IPS-18c (cell line): Measurements from ENCODE around the gene RDH5.

ENCODE experiments used
- H3K4me3 ChIP-seq: 2 replicates; pipeline ENCODE4 v1.7.0; 2013; ENCODE audit warnings: low read depth, mild to moderate bottlenecking, low read length, moderate library complexity; ENCODE audit not compliant: insufficient read depth
- H3K9me3 ChIP-seq: one replicate; pipeline ENCODE4 v1.6.1; 2013; ENCODE audit warnings: mild to moderate bottlenecking, low read length, moderate library complexity; ENCODE audit not compliant: control insufficient read depth, insufficient read depth

The RDH5 gene, protein sequence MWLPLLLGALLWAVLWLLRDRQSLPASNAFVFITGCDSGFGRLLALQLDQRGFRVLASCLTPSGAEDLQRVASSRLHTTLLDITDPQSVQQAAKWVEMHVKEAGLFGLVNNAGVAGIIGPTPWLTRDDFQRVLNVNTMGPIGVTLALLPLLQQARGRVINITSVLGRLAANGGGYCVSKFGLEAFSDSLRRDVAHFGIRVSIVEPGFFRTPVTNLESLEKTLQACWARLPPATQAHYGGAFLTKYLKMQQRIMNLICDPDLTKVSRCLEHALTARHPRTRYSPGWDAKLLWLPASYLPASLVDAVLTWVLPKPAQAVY

DNA sequence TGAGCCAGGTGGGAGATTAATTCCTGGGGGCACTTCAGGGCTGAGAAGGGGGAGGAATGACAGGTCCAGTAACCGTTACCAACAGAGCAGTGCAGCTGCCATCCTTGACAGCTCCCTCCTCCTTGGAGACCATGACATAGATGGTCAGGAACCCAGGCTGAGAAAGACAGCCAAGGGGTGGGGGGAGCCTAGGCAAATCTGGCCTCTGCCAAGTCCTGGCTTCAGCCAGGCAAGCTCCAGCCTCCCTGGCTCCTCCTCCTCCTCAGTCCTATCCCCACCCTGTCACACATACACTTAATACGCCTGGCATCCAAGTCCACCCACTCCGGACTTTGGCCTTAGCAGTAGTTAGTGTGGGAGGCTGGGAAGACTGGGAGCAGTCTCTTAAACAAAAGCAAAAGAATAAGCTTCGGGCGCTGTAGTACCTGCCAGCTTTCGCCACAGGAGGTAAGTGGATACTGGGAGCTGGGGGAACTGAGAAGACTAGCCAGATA lies at the start of gene RDH5:
Gene RDH5 (plus strand): TSS at position 323 of the 494 bp plus-strand sequence. CDS start 792 bp downstream, outside the sequence.
- H3K4me3 ChIP-seq: no peak within 1 kb of the TSS
- no peaks in the 10 kb centered on the region for H3K9me3 ChIP-seq

DNA sequence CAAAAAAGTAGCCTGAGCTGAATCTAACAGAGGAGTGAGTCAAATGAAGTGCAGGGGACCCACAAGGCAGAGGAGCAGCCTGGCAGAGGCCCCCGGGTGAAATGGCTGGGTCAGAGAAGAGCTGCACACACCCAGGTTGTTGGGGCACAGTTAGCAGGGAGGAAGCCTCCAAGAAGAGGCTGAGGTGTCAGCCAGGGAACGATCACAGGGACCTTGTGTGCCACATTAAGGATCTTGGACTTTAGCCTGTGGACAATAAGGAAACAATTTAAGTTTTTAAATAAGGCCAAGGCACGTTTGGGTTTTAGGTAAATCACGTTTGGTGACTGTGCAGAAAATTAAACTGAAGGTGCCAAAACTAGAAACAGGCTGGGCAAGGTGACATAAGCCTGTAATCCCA lies 48.4 kb upstream of the RDH5 start:
- Histone ChIP-seq H3K9me3 (no peaks in the 10 kb centered on the region), H3K4me3 (no peak overlapping the region)

DNA sequence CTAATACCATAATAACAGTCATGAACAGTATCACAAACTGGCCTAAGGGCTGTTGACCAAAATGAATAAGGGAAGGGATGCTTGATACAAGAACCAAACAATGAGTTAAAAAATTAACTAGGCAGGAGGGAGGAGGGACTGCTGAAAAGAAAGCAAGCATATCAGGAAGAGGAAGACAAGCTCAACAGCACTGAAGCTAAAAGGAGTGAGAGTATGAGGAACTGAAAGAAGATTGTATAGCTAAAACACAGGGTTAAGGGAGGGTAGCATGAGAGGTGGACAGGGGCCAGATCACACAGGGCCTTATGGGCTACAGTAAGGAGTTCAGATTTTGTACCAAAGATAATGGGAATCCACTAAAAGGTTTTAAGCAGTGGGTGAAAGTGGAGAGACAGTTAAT lies 46.6 kb upstream of the RDH5 start:
- Histone ChIP-seq H3K4me3 (no peak overlapping the region), H3K9me3 (no peaks in the 10 kb centered on the region)

DNA sequence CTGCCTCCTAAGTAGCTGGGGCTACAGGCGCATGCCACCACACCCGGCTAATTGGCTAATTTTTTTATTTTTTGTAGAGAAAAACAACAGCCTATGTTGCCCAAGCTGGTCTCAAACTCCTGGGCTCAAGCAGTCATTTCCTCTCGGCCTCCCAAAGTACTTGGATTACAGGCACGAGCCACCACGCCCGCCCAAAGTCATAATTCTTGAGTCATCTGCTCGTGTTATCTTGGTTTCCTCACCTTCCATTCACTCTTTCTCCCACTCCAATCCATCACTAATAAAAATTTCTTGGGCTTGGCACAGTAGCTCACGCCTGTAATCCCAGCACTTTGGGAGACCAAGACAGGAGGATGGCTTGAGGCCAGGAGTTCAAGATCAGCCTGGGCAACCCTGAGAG lies 44.5 kb upstream of the RDH5 start:
- Histone ChIP-seq H3K4me3 (no peak overlapping the region), H3K9me3 (no peaks in the 10 kb centered on the region)

DNA sequence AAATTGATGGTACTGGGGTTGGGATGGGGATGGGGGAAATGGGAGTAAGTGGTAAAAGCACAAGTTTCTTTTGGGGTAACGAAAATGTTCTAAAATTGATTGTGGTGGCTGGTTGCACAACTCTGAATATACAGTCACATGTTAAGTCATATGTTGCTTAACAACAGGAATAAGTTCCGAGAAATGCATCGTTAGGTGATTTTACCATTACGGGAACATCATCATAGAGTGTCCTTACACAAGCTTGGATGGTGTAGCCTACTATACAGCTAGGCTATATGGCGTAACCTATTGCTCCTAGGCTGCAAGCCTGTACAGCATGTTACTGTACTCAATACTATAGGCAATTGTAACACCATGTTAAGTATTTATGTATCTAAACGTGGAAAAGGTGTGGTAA lies 43.5 kb upstream of the RDH5 start:
- Histone ChIP-seq H3K4me3 (no peak overlapping the region), H3K9me3 (no peaks in the 10 kb centered on the region)

DNA sequence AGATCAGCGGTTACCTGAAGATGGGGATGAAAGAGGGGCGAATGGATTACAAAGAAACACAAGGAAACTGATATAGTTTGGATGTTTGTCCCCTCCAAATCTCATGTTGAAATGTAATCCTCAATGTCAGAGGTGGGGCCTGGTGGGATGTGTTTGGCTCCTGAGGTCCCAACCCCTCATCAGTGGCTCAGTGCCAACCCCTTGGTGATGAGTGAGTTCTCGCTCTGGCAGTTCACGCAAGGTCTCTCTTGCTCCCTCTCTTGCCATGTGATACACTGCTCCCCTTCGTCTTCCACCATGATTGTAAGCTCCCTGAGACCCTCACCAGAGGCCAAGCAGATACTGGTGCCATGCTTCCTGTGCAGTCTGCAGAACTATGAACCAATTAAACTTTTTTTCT lies 40.5 kb upstream of the RDH5 start:
- Histone ChIP-seq H3K4me3 (no peak overlapping the region), H3K9me3 (no peaks in the 10 kb centered on the region)

DNA sequence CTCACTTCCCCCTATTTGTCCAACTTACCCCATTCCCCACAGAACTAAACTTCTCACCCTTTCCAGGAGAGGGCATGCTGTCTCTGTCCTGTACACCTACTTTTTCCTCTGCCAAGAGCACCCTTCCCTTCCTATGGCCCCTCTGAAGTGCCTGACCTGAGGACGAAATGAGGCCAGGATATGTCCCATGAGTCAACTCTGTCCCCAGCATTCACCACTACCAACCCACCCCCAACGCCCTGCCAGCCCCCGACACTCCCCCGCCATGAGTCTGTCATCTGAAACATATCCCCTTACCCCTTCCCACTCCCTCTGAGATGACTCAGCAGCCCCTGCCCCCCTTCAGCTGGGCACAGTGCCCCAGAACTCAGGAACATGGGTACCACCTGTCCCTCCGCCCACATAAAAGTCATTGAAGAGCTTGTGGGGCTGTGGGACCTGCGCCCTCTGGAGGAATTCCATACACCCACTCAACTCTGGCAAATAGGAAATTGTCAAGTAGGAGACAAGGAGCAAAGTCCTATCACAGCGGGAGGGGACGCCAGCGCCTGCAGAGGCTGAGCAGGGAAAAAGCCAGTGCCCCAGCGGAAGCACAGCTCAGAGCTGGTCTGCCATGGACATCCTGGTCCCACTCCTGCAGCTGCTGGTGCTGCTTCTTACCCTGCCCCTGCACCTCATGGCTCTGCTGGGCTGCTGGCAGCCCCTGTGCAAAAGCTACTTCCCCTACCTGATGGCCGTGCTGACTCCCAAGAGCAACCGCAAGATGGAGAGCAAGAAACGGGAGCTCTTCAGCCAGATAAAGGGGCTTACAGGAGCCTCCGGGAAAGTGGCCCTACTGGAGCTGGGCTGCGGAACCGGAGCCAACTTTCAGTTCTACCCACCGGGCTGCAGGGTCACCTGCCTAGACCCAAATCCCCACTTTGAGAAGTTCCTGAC lies 38.8 kb upstream of the RDH5 start:
- H3K4me3 ChIP-seq: peak overlapping the region; percentile 38
- no peaks in the 10 kb centered on the region for H3K9me3 ChIP-seq

DNA sequence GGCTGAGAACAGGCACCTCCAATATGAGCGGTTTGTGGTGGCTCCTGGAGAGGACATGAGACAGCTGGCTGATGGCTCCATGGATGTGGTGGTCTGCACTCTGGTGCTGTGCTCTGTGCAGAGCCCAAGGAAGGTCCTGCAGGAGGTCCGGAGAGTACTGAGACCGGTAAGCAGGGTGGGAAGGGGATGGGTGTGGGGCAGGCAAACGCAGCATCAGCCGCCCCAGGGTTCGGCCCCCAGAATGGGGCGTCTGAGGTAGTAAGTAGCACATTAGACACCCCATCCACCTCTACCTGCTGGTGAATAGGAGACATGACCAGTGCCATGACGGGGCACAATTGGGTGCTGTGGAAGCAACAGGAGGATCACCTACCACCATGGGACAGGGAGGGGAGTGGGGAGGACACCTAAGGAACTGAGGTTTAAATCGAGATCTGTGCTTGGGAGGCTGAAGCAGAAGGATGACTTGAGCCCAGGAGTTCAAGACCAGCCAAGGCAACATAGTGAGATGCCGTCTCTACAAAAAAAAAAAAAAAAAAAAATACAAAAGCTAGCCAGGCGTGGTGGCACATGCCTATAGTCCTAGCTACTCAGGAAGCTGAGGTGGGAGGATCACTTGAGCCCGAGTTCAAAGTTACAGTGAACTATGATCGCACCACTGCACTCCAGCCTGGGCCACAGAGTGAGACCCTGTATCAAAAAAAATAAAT lies 38.0 kb upstream of the RDH5 start:
- H3K4me3 ChIP-seq: peak overlapping the region; percentile 38
- H3K9me3 ChIP-seq: no peaks in the 10 kb centered on the region

DNA sequence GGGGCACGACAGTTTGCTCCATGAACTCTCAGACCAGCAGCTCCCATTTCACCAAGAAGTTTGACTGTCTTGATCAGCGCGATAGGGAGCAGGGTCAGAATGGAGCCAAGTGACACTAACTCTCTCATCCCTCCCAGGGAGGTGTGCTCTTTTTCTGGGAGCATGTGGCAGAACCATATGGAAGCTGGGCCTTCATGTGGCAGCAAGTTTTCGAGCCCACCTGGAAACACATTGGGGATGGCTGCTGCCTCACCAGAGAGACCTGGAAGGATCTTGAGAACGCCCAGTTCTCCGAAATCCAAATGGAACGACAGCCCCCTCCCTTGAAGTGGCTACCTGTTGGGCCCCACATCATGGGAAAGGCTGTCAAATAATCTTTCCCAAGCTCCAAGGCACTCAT lies 36.5 kb upstream of the RDH5 start:
- Histone ChIP-seq H3K4me3 (no peak overlapping the region), H3K9me3 (no peaks in the 10 kb centered on the region)

DNA sequence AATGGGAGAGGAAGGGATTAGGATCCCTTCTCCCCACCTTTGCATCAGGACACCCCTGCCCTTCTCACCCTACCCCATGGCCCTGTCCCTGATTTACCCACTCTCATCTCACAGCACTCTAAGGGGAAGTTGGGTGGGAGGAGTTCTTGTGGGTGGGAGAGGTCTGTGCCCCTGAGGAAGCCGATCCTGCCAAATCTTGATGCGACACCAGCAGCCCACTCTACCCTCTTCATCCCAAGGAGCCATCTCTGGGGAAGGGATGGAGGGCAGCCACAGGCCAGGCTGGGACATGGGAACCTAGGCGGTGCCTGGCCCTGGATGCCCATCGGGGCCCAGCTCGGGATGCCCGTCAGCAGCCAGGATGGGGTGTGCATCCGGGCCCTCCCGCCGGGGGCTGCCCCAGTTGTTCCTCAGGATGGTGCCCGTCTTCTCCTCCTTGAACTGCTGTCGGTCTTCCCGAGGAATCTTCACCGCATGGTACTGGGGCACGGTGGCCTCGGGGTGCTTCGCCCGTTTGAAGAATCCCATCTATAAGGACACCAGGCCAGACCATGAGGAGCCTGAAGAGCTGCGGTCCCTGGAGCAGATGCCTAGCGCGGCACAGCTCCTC lies 35.3 kb upstream of the RDH5 start:
- no peaks in the 10 kb centered on the region for H3K9me3 ChIP-seq

DNA sequence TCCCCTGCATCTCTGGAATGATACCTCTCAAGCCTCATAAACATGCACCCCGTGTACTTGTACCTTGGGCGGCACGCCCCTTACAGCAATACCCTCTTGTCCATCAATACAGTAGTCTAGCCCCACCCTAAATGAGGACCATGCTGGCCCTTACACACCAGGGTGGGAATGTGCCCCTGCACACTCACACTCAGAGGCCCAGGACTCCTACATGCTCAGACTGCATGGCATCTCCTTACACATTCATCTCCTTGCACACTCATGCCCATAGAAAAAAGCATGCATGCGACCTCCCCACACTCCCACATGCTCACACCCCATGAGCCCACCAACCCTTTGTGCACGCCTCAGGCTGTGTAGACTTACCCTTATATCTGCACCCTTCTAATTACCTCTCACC lies 34.5 kb upstream of the RDH5 start:
- Histone ChIP-seq H3K4me3 (no peak overlapping the region), H3K9me3 (no peaks in the 10 kb centered on the region)

More for the DNA sequence above, 35.3 kb upstream of the RDH5 start:
- H3K4me3 ChIP-seq: no peak overlapping the region

DNA sequence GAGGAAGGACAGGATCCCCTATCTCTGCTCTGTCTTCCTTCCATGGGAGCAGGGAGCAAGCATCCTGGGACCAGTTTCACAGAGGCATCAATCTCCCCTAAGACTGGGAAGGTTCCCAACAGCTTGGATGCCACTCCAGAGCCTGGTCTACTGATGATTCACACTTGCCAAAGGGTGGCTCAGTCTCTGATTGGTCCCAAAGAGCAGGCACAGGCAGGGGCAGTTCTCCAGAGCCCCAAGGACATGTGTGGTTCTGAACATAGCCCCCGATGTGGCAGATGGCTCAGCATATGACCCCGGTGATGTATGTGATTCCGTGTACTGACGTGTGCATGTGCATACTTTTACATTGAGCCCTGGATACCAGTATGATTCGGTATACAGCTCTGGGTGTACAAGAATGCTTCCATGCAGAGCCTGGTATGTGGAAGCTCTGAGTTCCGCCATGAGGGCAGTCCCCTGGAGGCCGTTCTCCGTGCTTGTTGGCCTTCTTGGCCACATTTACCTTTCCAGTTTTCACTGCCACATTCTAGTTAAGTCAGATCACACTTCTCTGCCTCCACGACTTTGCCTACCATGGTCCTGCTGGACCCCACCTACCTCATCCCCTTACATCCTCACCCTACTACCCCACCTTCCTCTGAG lies 33.7 kb upstream of the RDH5 start:
- no peaks in the 10 kb centered on the region for H3K9me3 ChIP-seq
- no peak overlapping the region for H3K4me3 ChIP-seq

DNA sequence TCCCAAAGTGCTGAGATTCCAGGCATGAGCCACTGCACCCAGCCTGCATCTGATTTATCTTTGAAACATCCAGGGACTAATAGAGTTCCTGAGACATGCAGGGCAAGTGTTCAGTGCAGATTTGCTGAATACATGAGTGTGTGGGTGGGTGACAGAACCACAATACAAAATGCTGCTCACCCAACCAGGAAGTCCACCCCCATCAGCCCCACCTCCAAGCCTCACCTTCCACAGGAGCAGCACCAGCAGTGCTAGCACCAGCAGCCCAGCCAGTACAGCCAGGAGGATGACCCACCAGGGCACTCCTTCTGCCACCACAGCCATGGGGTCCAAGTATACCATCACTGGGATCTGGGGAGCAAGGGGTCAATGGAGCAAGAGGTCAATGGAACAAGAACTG lies 32.4 kb upstream of the RDH5 start:
- Histone ChIP-seq H3K9me3 (no peaks in the 10 kb centered on the region), H3K4me3 (no peak overlapping the region)

DNA sequence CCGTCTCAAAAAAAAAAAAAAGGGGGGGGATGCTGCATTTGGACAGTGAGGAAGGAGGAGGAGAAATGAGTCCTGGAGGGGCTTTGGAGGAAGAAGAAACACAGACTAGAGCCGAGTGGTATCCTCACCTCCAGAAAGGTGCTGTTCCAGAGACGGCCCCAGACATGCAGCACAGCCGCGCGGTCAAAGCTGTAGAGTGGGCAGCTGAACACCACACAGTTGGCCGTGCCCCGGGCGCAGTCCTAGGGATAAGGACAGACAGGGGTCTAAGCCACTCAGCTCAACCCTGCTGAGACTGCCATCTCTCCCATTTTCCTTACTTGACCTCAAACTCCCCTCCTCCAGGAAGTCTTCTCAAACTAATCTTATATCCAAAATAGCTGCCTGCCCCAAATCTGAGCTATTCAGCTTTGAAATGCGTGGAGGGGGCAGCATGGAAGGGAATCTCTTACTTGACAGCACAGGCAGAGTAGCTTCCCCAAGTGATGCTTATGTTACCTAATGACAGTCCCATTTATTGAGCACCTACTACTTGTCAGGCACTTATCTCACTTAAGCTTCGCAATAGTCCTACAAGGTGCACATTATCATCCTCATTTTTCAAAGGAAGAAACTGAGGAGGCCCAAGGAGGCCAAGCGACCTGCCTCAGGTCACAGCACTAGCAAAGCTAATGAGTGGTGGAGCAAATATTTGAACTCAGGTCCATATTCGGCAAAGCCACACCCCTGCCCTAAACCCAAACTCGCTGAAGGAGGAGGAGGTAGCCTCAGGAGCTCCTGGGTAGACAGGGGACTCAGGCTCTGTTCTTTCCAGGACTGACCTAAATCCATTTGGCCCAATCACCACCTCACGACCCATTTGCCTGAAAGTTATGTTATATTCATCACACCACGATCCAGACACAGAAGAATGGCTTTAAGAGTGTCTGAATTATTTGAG lies 31.2 kb upstream of the RDH5 start:
- Histone ChIP-seq H3K9me3 (no peaks in the 10 kb centered on the region), H3K4me3 (no peak overlapping the region)

DNA sequence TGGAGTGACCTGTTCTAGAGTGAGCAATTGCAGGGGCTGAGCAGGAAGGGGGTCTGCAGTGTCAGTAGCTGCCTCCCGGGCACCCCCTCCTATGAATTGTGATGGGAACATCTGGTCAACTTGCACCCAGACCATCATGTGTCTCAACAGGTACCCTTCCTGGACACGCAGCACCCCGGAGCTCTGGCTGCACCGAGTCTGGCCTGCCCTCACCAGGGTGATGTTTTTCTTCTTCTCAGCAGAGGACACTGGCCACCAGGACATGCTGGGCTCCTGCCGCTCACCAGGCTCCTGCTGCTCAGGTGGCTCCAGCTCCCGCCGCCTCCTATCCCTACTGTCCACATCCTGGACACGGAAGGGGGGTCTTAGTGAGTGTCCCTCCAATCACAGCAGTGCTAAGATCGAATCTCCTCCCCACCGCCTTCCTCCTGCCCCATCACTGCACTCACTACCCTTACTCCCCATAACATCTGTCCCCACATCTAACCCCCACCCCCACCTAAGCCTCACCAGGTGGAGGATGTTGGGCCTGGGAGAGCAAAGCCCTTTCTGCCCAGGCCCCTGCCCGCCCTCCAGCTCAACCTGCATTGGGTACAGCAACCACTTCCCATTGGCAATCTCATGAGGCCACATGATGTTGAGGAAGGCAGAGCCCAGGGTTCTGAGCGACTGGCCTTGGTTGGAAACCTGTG lies 27.4 kb upstream of the RDH5 start:
- H3K9me3 ChIP-seq: no peaks in the 10 kb centered on the region
- no peak overlapping the region for H3K4me3 ChIP-seq
